ENCODE results near the gene PELI2.
A peak's percentile ranks its signal among the peaks of the same experiment; 100 is the strongest.

Gene PELI2

DNA sequence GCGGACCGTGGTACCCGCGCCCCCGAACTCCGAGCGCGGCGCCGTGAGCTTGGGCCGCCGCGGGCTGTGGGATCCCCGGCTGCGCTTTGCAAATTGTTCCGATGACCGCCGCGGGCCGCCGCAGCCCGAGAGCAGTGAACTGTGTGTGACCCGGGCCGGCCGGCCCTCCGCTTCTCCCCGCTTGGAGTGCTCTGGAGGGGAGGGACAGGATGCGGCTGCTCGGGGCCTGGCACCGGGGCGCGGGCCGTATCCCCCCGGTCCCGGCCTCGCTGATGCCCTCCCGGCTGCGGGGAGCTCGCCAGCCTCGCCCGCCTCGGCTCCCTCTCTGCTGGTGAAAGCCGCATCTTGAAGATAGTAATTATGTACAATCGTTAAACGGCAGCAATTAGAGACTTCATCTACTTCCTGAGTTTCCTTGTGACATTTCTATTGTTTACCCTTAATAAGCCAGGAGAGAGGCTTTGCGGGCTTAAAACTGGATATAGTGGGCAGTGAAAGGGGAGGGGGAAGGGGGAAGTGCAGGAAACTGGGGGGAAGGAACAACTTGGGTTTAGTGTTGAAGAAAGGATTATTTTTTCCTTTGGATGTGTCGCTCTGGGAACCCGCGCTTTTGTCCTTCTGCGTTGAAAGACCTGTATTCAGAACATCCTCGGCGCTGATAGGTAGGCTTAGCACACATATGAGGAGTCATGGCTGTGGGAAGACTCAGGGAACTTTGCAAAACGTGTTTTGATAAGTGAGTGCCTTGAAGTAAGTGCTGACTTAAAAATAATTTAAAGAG, 1.2 kb downstream of the PELI2 start:
- DNase-seq: peak; percentile 74

DNA sequence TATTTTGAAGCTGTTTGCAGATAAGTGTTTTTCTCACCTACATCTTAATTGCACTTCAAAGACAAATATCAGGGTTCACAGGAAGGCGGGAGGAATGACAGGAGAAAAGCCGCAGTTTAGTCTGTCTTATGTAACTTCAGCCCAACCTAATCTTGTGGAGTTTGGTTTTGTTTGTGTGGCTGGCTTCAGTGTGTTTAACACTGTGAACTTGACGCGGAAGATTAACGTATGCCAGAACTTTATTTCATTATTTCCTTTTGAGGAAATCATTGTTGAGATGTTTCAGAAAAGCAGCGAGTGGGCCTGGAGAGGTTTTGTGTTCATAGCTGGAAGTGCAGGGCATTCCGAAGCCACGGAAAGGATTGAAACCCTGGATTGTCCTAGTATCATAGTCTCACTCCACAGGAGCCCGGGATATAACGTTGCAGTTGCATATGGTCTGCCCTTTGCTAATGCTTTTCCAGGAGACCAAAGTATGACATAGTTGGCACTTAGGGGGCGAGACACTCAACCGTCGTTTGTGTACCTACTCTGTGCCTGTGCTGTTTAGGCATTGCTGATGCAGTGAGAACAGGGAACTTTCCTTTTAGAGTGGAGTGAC, 2.0 kb downstream of the PELI2 start:
- DNase-seq: no peak

DNA sequence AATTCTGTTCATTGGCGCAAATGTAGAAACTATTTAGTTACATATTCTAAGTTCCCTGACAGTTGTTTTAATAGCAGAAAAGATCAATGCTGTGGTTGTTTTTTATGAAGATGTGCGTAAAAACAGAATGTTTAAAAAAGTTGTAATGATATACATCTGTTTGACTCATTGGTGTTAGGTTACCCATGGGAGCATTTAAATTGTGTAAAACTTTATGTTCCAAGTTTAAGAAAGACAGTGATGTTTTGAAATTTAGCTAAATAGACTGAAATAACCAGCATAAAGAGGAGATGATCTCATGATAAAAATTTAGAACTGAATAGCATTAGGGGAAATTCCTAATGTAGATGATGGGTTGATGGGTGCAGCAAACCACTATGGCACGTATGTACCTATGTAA, 3.6 kb downstream of the PELI2 start:
- DNase-seq: no peak

DNA sequence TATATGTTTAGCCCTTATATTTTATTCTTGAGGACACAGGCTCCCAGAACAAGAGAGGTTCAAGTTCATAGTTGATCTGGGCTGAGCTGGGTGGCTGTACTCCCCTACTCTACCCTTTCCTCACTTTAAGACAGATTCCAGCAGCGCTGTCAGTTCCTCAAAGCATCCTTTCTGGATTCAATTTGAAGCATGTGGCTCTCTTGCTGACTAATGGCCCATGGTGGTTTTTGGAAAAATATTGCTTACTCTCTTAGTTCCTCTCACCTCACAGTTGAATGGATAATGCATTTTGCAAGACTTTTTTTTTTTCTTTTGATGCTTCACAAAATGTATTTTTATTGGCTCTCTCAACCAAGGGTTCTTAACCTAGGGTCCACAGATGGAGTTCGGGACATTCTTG, 4.1 kb downstream of the PELI2 start:
- DNase-seq: no peak

DNA sequence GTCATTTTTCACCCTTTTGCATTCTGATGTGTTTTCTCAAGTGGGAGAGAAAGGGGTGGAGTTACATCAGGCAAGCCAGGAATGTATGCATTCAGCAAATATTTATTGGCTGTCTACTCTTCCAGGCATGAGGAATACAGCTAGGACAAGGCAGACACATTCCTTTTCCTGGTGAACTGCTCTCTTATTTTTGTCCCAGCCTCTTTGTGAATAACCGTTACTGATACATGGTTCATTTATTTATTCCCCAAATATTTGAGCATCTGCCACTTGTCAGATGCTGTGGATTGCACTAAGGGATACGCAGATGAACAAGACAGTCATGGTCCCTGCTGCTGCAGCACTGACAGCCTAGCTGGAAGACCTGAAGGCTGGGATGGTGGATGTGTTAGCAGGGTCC, 6.1 kb downstream of the PELI2 start:
- no peak for DNase-seq

DNA sequence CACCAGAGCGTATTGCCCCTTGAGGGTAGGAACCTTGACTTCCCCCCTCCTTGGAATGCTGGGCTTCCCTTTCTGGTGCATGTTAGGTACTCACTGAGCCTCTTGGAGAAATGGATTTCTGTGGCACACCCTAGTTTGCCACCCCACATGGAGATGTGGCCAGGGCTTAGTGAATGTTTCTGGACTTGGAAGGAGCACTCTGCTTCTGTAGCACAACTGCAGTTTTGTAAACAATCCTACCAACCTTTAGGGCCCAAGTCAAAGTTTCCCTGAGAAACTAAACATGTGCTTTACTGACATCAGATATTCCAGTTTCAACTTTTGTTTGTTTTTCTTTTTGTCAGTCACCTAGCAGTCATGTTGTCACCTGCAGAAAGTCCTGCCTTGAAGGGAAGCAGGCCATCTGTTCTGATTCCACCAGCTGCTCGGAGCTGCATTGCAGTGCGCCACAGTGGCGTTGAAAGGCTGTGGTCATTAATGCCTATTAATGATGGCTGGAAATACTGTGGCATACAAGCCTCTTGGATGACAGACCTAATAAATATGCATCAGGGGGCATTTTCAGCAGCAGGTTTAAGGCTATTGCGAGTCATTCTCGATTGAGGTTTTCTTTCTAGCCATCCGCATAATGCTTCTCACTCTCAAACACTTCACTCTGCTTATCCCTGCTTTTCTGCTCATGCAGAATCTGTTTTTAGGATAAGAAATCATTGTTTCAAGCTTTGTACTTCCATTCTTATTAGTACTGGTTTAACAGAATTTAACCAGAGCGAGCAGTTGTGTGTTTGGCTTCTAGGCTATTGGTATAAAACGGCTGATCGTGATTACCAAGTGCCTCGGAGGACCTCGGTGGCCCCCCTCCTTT, 7.8 kb downstream of the PELI2 start:
- DNase-seq: no peak

DNA sequence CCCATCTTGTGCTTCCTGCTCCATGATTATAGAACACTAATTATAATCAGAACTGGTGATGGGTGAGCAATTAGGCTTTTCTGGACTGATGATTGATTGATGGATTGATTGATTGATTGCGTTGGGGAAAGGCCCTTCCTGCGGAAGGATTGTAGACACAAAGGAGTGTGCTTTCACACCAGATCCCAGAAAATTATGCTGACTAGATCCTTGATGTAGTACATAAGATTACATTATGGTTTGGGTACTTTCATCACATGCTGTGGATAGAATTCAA, 8.4 kb downstream of the PELI2 start:
- no peak for DNase-seq

DNA sequence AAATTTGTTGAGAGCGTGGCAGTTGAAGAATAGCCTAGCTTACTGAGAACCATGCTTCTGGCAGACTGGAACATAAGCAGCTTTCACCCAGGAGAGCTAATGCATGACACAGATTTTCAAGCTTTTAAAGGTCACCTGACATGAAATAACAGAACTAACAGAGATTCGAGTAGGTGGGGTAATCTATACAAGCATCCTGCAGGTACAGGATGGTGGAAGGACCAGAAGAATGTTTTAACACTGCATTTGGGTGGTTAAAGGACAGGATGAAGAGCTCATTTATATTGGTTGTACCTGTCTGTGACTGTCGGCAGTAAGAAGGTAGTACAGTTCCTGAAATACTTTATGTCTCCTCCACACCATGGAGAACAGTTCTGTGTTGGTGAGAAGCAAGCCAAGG, 8.9 kb downstream of the PELI2 start:
- no peak for DNase-seq

DNA sequence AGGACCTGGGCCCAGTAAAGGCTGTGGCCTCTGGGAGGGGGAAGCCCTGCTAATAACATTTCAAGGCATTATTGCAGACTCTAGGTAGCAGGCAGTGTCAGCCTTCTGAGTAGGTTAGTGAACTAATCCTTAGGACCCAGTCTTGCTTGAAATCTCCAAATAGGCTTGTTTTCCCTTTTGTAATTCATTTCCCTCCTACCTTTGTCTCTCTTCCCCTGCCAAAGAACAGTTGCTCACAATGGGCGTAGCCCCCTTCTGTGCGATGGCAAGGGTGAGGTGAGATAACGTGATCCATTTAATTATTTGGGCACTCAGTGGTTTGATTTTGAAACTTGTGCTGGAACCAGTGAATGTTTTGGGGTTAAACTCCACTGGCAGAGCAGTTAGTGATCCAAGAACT, 10.9 kb downstream of the PELI2 start:
- DNase-seq: no peak

DNA sequence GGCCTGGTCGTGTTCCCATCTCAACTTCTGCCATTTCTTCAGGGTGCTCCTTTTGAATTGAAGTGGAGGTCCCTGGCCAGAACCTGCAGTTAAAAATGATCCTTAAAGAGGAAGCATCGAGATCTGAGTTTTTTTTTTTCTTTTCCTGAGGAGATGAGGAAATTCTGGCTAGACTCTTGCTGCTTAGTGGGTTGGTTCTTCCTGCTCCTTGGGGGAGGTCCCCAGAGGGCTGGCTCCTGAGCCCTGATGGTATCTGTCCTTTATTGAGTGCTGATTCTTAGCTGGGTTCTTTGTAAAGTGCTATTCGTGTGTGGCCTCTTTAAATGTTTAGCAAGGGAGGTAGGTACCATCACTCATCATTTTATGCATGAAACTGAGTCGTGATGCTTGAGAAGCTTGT, 11.7 kb downstream of the PELI2 start:
- no peak for DNase-seq

DNA sequence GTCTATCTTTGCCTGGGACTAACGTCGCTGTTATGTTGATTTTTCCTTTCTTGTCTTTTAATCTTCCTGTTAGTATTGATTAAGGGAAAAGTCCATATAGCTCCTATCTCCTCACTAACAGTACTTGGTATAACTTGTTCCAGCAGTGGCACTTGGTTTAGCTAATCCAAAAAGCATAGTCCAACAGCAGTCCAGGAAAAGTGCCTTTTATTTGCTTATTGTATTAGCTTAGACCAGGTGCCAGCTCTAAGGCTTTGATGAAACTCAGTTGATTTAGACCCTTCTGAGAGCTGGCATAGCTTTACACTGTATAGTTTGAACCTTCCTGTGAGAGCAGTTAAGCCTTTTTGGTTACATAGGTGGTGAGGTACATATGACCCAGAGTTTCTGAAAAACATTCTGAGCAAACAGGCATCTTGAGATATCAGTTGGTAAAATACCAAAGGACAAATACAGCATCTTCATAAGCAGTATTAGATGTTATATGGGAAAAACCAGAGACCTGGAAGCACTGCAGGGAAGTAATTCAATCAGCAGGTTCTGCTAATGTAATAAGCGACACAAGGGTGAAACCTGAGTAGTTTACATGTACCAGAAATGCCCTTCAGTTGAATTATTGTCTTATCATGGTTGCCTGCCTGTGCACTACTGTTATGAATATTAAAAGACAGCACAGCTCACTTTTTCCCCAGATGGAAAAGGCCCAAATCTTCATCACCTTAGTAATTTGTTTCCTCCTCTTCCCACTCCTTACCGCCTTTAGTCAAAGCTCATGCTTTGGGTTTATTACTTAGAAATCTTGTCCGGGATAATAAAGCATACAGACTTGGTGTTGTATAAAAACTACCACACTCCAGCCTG, 13.0 kb downstream of the PELI2 start:
- no peak for DNase-seq

DNA sequence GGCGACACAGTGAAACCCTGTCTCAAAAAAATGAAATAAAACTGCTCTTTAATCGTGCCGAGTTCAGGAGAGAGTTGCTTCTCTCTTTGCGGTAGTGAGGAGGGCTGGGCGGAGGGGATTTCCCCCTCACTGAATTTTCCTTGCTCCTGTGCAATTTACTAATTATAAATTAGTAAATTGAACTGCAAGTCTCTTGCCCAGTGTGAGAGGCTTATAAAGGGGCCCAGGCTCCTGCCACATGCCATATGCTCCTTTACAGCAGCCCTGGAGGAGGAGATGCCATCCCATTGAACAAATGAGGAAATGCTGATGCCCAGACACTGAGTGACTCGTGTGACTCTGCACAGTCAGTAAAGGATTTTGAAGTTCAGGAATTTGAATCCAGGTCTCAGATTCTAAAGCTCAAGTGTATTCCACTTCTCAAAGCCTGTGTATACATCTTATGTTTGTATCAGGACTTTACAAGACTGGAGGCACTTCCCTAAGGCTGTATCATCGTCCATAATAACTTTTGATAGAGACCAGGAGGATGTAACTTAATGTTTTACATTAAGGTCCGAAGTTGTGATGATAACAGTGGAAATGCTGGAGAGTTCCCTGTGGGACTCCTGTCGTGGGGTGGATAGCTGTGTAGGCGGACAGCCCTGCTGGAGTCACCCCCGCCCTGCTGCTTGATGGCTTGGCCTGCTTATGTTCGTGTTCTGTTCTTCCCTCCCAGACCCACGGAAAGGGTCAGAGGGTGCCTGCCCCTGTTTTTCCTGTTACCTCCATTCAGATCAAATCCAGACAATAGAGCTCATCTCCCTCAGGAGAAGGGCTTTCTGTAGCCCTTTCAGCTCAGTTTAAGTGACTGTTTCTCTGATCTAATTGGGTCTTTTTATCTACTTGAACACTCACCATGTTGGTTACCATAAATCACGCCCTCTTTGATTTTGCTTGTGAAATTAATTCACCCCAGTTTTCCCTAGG, 13.9 kb downstream of the PELI2 start:
- DNase-seq: no peak

DNA sequence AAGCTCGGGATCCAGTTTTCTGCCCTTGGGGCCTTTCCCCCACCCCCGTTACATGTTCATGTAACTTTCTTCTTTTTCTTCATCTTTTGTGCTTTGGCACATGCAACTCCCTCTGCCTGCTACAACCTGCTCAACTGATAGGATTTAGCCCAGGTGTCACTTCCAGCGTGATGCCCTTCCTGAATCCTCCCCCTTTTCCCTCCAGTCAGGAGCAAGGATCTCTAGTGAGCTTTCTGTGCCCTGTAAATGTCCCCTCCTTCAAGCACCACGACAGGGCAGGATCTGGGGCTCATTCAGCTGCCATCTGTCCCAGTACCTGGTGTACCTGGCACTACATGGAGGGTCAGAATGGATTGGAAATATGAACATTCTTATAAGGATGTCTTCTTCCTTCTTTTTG, 15.3 kb downstream of the PELI2 start:
- no peak for DNase-seq

DNA sequence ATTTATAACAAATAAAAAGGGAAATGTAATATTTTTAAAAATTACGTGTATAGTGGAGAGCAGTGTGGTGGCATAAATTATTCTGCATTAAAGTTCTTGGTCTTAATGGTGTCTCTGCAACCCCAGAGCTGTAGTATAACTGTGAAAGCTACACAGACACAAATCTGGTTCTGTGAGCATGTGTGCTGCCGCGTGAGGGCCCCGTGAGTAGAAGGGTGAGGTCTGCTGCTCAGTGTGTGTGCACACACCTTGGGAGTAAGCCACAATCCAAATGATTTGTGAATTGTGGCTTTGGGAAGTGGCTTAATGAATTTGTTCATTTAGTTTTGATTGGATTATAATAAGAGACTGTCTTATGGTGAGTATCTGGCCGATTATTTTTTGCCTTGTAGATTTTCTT, 16.8 kb downstream of the PELI2 start:
- DNase-seq: no peak

DNA sequence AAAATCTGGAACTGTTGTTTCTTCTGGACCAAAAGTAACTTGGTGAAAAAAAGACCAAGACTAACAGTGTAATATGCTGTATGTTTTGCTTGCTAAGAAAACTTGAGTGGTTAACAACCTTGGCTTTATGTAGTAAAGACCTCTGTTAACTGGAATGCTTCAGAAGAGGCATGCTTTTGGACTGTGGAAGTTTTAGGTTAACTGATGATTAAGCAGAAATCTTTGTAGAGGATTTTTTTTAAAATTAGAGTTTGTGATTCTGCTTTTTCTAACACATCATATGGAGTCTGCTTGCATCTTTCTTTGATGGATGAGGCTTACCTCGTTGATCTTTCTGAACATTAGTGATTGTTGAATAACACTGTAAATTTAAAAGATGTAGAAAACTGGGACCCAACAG, 17.5 kb downstream of the PELI2 start:
- no peak for DNase-seq

DNA sequence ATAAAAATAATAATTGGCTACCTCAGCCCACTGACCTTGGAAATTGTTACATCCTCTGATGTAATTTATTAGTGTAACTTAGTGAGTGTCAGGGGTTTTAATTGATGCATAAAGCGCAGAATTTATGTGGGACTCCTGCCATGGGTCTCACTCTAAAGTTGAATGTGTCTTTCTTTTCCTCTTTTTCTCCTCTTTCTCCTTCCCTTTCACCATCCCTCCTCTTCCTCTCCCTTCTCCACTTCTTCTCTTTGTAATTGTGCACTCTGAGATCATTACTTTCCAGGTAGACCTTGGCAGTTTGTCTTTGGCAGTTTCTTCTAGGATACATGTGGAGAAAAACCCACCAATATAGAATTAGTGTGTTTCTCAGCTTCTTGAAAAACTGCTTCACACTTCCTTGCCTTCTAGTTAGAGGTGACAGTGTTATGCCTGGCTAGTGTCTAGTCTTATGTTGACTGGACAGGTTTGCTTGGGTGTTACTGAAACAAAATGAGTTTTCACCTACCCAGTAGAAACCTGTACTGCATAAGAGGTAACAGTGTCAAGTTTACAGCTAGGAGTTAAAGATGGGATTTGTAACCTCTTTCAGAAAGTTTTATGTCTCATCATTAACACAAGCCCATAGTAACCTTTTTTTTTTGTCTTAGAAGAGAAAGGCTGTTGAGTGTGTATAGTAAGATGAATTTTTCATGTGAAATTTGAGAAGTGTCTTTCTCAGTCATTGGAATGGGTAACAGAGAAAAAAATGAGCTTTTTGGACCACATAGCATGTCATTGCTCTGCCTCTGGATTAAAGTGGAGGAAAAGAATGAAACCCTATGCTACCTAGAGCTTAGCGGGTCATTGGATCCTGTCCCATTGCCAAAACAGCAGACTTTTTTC, 18.6 kb downstream of the PELI2 start:
- DNase-seq: no peak

DNA sequence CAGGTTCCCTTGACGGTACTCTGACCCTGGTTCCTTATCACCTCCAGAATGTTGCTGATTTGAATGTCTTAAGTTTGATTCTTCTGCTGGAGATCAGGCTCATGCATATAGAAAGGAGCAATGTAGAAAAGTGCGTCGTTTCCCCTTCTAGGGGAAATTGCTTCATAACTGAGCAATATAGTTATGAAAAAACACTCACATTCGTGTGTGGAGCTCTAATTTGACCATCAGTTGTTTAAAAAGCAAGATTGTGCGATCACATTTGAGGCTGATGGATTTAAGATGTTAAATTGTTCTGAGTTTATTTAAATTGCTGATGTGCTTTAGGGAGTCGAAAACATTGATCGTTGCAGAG, 19.2 kb downstream of the PELI2 start:
- no peak for DNase-seq

DNA sequence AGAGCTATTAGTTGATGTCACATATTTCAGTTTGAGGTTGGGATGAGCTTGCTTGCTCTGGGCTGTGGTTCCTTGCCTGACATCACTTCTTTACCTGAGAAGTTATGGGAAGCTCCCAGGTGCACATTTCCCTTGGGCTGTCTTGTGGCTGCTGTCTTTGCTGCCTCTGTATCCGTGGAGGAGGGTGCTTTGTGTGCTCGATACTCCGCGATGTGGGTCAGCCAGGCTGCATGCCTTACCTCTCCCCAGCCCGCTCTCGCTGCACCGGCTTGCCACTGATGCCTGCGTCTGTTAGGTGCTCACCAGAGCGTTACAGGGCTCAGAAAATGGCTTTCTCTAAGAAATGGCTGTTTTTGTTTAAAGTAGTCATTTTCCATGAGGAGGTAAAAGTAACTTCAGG, 19.6 kb downstream of the PELI2 start:
- DNase-seq: no peak

DNA sequence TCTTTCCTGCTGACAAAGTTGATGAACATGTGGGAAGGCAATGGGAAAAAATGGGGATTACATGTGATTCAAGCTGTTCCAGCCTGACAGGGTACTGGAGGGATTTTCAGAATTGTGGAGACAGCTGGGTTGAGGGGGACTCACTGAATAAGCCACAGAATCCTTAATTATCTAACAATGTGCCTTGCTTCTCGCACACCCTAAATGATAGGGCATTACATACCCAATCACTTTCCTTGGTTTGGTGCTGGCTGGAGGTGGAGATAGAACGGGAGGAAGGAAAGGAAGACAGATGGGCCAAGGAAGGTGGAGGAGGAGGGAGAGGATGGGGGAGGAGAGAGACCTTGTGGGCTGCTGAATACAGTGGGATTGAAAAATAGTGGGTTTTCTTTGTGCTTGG, 20.7 kb downstream of the PELI2 start:
- DNase-seq: no peak

DNA sequence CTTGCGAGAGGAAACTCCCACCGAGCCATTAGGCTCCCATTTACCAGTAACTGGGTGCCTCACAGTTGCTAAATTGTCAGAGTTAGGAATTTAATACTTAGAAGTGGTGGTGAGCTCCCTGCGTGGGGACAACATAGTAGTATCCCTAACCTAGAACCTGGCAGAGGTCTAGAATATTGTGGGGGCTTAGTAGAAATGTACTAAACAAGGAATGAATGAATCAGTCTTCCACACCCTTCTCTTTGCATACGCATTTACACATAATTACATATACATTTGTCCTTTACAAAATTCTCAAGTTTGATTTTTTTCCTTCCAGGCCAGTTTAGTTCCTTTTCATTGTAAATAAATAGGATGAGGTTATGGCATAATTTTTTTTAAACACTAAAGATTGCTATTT, 24.1 kb downstream of the PELI2 start:
- DNase-seq: no peak

DNA sequence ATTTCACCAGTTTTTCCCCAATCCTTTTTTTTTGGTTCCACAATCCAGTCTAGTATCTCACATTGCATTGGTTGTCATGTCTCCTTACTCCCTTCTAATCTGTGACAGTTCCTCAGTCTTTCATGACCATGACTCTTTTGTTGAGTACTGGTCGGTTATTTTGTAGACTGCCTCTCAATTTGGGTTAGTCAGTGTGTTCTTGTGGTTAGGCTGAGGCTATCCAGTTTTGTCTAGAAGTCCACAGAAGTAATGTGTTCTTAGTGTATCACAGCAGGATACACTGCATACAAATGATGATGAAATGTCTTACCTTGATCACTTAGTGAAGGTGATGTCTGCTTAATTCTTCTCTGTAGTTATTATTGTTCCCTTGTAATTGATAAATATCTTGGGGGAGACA, 24.8 kb downstream of the PELI2 start:
- DNase-seq: no peak

Measured in left hindlimb (tissue), 1 donor.